Stimulated activated CD4-positive, alpha-beta T cell treated with anti-CD3 and anti-CD28 coated beads, Interleukin-4, amount 100 ng/mL, for 1 hour (primary cell): ENCODE data around the gene NUP210L.
"Not testable (repeated sequence)": the region's sequence is repeated elsewhere in the genome, so short reads cannot be mapped to it uniquely, and the experiment has no call there.

ENCODE experiments used
- DNase-seq: peaks from one replicate; pipeline ENCODE4 v3.0.0-alpha.2; 2020

NUP210L gene

GRCh38 chr1:153987621-153988020 is 167.3 kb downstream of the NUP210L start:
- no peak for DNase-seq

- DNase-seq, result no peak
Measured at GRCh38 chr1:153985941-153986761, 168.7 kb downstream of the NUP210L start, which contains the start of gene RAB13. Gene RAB13, minus strand, starts transcription at chr1:153986339. Its CDS starts 103 bp downstream, at chr1:153986236.

- peak; percentile 61 for DNase-seq
Measured at GRCh38 chr1:153985341-153985912, 169.4 kb downstream of the NUP210L start.

- DNase-seq, result no peak
Measured at GRCh38 chr1:153984123-153984894, 170.6 kb downstream of the NUP210L start.

- DNase-seq, result not testable (repeated sequence)
Measured at GRCh38 chr1:153981735-153982134, 173.1 kb downstream of the NUP210L start.

GRCh38 chr1:153979091-153979490 is 175.8 kb downstream of the NUP210L start:
- not testable (repeated sequence) for DNase-seq

GRCh38 chr1:153978274-153978909 is 176.5 kb downstream of the NUP210L start:
- no peak for DNase-seq

- DNase-seq, result peak; percentile 86
Measured at GRCh38 chr1:153977250-153978240, 177.3 kb downstream of the NUP210L start, which contains the start of gene JTB. Gene JTB, minus strand, starts transcription at chr1:153977674. Its CDS starts 422 bp downstream, at chr1:153977252.

GRCh38 chr1:153976819-153977249 is 178.0 kb downstream of the NUP210L start:
- no peak for DNase-seq

GRCh38 chr1:153973525-153973924 is 181.3 kb downstream of the NUP210L start:
- DNase-seq, result no peak

- no peak for DNase-seq
Measured at GRCh38 chr1:153973071-153973470, 181.8 kb downstream of the NUP210L start.

GRCh38 chr1:153970346-153970745 is 184.5 kb downstream of the NUP210L start:
- DNase-seq, result no peak

- DNase-seq, result no peak
Measured at GRCh38 chr1:153968972-153969371, 185.9 kb downstream of the NUP210L start.

GRCh38 chr1:153968408-153968807 is 186.5 kb downstream of the NUP210L start:
- no peak for DNase-seq

- no peak for DNase-seq
Measured at GRCh38 chr1:153968000-153968363, 186.9 kb downstream of the NUP210L start.

- peak; percentile 79 for DNase-seq
Measured at GRCh38 chr1:153967107-153967999, 187.5 kb downstream of the NUP210L start, which contains the start of gene CREB3L4. Gene CREB3L4, plus strand, starts transcription at chr1:153967902. Its CDS starts 624 bp downstream, at chr1:153968526.

GRCh38 chr1:153963850-153964331 is 191.0 kb downstream of the NUP210L start:
- no peak for DNase-seq

- DNase-seq, result peak; percentile 94
Measured at GRCh38 chr1:153963030-153963849, 191.6 kb downstream of the NUP210L start, which contains the start of gene SLC39A1. Gene SLC39A1, minus strand, starts transcription at chr1:153963537. Its CDS starts 822 bp downstream, at chr1:153962715.
